CD4-positive, alpha-beta T cell treated with Interleukin-6 for 4 hours (primary cell): ENCODE data around the gene DRC3.
"Not testable (repeated sequence)": the region's sequence is repeated elsewhere in the genome, so short reads cannot be mapped to it uniquely, and the experiment has no call there.

Experiments used
- DNase-seq: peaks from one replicate; pipeline ENCODE4 v3.0.0-alpha.2; 2020; ENCODE audit warnings: mixed read lengths

The DRC3 gene, protein sequence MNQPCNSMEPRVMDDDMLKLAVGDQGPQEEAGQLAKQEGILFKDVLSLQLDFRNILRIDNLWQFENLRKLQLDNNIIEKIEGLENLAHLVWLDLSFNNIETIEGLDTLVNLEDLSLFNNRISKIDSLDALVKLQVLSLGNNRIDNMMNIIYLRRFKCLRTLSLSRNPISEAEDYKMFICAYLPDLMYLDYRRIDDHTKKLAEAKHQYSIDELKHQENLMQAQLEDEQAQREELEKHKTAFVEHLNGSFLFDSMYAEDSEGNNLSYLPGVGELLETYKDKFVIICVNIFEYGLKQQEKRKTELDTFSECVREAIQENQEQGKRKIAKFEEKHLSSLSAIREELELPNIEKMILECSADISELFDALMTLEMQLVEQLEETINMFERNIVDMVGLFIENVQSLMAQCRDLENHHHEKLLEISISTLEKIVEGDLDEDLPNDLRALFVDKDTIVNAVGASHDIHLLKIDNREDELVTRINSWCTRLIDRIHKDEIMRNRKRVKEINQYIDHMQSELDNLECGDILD

DNA sequence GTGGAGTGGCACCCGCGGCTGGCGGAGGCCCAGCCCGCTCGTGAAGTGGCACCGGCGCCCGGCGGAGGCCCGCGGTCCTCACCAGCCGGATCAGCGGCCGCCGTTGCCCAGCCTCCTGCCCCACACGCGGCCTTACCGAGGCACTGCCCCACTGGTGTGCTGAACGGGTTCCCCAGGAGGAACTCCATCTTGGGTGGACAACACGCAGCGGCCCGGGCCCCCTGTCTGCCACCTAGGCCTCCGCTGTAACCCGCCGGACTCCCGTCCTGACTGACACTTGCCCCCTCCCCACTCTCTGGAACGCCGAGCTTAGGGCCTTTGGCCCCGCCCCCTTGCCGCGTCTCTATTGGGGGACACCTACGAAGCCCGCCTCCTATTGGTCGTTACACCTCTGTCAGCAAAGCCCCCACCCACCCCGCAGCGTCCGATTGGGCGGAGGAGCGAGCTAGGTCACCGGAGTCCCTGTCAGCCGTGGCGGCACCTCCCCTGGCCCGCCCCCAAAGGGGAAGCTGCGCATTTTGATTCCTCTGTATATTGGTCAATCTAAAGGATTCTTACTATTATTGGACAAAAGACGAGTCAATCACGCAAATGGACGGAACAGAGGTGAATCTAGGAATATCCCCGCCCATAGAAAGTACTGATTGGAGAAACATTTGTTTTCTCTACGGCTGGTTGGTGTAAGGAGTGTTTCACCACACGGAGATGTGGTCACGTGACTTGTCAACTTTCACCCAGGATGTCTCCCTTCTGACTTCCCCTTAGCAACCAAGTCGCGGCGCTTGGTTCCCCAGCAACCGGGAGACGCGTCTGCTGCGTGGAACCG is at the start of gene DRC3, which contains the start of gene TOM1L2:
Gene DRC3, plus strand, starts transcription at position 737 of the 826 bp plus-strand sequence. CDS start 4,737 bp downstream, outside the sequence.
Gene TOM1L2, minus strand, starts transcription at position 275 of the 826 bp plus-strand sequence. Its CDS starts 87 bp downstream, at position 188.
- DNase-seq, result peak; percentile 100

DNA sequence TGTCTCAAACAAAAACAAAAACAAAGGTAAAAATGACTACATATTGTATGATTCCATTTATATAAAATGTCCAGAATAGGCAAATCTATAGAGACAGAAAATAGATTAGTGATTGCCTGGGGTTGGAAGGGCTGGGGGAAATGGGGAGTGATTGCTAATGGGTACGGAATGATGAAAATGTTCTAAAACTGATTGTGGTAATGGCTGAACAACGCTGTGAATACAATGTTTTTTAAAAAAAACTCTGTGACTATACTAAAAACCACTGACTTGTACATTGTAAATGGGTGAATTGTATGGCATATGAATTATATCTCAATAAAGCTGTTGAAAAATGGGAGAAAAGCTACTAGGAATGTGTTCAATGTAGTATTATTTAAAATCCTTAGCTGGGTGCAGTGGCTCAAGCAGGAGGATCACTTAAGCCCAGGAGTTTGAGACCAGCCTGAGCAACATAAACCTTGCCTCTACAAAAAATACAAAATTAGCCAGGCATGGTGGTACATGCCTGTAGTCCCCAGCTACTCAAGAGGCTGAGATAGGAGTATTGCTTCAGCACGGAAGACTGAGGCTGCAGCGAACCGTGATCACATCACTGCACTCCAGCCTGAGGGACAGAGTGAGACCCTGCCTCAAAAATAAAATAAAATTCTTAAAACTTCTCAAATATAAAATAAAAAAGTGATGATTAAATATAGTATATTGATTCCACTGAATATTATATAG is 48.4 kb upstream of the DRC3 start:
- DNase-seq, result no peak

DNA sequence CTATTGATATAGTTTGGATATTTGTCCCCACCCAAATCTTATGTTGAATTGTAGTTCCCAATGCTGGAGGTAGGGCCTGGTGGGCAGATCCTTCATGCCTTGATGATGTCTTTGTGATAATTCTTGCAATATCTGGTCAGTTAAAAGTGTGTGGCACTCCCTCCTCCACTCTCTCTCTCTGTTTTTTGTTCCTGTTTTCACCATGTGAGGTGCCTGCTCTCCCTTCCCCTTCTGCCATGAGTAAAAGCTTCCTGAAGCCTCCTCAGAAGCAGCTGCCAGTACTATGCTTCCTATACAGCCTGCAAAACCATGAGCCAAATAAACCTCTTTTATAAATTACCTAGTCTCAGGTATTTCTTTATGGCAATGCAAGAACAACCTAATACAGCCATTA is 47.8 kb upstream of the DRC3 start:
- no peak for DNase-seq

DNA sequence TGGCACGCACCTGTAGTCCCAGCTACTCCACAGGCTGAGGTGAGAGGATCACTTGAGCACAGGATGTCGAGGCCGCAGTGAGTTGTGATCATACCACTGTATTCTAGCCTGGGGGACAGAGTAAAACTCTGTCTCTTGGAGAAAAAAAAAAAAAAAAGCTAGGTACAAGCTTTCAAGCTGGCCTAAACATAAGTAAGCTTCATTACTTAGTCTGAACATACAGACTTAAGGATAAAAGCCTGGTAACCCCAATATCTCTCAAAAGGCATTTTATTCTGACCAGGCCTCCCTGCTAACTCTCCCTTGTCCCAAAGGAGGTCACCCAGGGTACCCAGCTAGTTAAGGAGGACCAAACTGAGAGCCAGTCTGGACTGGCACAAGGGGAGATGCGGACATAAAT is 46.6 kb upstream of the DRC3 start:
- no peak for DNase-seq

DNA sequence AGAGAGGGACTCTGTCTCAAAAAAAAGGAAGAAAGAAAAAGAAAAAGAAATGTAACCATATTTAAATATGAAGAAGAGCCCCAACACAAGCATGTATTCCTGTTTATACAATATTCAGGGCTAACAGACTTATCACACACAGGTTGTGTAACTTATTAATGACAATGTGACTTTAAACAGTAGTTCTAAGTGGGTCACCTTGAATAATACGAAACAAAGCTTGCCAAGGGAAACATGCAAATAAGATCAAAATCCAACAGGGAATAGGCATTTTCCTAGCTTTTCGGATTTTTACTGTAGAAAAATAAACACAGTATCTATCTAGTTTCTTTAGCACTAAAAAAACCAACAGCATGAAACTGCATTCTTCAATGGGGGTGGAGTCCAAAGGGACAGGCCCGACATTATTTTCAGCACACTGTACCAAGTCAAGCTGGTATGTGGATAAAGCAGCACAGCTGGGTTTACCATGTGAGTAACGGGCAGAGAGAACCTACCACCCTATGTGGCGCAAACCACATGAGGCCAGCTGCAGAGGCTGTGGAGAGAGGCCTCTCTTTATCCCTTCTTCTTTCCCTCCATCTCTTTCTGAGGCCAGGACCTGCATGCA is 45.7 kb upstream of the DRC3 start:
- no peak for DNase-seq

DNA sequence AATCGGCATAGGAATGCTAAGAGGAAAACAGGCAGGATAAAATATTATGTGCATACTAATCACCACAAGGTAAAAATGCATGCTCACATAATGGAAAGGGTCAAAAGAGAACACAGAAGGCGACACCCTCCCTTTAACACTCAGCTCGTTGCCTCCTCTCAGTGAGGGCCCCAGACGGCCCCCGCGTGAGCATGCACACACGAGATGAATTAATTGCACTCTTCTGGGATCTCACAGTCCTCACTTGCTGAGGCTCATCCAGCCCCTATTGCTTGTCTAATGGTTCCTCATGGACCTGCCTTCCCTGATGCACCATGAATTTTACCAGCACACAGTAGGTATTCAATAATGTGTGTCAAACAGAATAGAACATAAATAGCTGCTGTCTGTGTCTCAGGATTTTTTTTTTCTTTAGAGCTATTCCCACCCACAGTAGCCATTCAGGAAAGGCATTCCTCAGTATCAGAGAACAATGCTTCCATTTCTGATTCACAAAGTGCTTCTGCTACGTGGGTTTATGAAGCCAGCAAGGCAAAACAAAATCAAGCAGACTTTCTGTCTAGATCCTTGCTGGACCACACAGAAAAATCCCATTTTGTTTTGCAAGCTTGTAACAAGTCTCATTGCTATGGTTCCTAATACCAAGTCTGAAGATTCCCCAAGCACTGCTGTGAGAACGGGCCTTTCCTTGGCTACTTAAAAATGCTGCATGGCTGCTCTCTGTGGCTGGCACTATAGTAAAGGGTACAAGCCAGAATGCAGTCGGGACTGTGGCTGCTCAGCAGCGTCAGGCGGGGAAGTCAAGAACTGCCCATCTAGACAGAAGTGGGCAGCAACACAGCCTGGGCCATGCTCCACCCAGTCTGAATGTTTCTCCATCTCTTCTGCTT is 44.0 kb upstream of the DRC3 start:
- no peak for DNase-seq

DNA sequence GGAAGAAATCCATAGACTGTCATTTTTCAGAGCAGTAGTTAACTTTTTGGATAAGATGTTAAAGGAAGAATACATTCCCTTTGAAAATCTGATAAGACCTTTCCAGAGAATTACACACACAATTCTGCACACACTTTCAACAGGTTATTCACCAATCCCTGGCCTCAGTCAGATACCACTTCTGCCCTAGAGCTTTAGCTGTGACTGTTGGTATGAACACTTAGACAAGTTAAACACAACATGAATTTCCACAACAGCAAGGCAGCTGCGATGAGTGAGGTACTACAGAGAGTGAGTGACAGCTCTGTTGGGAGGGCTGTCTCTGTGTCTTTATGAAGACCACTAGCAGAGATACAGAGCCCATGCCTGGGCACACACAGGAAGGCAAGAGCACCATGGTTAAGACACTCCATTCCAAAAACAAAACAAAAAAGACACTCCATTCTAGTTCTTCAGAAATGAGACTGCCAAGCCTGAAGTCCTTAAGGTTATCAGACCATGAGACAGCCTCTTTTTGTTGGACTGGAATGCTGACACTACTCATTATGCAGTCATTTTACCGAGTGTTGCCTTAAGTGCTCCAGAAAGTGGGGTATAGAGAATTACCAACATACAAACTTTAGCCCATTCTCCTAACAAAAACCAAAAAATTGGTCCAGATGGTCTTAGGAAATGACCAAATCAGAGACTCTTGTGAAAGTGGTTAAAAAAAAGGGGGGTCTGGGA is 42.8 kb upstream of the DRC3 start:
- no peak for DNase-seq

DNA sequence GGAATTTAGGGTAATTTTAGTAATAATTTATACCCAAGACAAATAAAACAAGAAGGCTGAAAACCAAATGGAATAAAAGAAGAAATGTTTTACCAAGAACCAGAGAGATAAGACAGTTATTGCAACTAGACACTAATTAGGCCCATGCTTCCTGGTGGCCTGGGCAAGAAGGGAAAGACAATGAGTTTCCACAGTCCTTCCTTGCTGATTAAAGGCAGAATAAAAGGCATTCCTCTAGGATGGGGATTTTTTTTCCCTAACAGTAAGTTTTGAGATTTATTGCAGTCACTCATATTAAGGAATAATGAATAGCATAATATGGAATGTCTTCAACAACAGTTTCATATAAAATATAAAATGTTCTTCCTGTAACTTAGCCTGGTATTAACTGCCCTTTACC is 42.0 kb upstream of the DRC3 start:
- DNase-seq, result no peak

DNA sequence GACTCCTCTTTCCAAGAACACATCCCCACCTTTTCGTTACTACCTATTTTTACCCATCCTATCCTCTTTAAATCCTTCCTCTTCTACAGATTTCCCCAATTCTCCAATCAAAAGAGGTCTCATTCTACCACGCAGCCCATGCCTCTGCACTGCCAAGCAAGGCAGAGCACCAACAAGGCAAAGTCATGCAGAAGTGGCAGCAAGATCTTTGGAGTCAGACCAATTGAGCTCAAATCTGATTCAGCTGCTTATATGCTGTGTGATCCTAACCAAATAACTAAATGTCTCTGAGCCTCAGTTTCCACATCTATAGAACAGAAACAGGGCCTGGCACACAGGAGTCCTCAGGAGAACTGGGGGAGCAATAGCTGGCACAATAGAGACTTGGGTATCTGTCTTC is 41.5 kb upstream of the DRC3 start:
- no peak for DNase-seq

DNA sequence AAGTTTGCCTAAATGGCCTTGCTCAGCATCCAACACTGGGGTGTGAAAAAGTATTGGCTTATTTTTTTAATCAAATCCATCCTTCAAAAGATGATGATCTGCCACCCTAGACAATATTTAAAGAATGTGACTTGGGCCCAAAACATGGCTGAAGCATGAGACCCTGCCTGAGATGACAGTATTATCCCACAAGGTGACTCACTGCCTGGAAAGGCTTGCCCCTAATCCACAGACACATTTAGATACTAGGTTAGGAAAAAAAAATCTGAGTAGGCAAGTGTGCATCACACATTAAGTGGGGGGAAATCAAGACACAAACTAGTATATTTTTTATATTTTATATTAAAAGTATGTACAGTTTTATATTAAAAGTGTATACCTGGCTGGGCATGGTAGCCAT is 38.9 kb upstream of the DRC3 start:
- no peak for DNase-seq

DNA sequence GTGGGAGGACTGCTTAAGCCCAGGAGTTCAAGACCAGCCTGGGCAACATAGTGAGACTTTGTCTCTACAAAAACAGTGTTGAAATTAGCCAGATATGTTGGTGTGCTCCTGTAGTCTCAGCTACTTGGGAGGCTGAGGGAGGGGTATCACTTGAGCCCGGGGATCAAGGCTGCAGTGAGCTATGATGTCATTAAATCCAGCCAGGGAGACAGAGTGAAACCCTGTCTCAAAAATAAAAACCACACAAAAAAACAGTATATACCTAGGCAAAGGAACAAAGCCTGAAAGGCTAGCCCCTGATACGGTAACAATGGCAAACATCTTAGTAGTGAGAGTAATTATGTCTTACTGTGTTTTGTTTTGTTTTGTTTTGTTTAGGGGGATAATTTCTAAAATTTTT is 38.4 kb upstream of the DRC3 start:
- DNase-seq, result no peak

DNA sequence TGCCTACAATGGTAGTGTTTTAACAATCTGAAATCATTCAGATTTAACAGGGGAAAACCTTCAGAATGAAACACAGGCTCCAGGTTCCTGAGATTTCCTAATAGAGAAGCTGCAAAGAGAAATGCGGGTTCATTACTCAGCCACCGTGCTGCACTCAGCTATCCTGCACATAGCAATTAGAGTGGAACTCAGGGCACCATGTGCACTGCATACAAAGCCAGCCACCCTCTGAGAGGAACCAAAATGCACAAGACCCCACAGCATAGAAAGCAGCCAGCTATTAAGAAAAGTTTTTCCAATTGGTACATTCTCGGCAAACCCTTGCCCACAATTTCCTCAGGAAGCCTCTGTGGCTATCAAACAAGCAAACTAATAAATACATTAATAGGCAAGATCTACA is 37.9 kb upstream of the DRC3 start:
- DNase-seq, result no peak

DNA sequence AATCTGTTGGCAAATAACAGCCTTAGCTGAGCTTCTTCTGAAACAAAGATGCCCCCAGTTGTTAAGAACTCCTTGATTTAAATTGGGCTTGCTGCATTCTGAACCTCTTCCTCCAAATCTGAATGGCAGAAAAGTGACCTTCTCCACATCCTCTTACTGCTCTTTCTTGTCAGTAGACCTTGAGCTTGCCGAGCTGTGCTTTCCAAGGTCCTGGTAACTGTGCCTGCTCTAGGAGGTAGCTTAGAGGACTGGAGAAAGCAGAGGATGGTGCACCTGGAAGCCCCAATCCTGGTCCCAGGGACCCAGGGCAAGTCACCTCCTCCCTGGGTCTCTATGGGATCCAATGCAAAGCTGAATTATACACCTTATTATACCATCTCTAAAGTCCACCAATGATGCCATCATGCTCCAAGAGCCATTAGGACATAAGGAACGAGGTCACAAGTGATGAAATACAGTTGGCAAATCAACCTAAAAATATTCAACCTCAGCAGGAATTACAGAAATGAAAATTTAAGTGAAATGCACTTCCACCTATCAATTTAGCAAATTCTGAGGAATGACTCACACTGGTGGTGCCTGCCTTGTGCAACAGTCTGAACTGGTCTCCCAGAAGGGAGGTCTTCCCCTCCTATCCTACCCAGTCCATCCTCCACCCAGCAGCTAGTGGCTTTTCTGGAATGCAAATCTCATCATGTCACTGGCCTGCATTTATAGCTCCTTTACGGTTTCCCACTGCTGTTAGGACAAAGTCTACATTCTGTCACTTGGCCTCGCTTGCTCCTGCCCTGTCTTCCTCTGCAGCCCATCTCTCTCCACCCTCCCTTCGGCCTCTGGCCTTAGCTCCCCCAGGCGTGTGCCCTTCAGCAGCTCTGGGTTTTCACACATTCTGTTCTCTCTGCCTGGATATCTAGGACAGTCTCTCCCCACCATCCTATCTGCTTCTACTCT is 37.1 kb upstream of the DRC3 start:
- DNase-seq, result no peak

DNA sequence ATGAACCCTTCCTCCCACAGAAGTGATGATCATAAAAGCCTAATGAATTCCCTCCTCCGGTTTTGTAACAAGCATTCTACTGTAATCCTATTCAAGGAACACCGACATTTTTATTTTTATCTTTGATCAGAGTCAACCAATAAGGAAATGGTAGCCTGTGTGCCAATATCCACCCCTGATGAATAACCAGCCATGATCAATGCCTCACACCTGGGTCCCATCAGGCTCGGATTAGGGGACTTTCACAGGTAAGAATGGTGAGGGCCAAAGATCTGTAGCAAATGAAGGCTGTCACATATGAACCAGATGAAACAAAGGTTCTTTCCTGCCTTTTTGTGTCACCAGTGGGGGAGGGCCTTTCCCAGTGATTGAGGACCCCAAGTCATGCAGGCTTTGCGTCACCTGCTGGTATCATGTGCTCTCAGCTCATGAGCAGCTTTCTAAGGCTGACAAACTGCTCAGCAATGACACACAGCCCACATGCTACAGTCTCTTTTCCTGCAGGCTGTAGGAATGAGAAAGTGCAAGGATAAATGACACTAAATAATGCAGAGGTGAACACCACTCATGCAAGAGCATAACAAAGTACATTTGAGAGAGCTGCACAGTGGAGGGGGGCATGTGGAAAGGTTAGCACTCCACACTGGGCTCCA is 35.3 kb upstream of the DRC3 start:
- no peak for DNase-seq

DNA sequence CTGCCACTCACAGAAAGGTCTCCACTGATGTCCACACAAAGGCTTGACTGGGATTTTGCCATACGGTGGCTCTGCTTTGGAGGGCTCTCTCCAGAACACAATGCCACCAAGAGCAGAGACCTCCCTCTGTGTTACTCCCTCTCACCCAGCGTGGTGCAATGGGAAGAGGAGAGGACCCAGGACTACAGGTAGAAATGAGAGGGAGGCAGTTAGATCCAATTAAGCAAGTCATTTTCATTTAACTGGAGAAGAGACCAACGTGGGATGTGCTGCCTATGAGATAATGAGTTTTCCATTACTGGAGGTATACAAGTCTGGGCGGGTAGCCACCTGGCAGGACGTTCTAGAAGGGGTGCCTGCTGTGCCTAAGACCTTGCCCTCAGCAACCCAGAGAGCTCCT is 34.7 kb upstream of the DRC3 start:
- no peak for DNase-seq

DNA sequence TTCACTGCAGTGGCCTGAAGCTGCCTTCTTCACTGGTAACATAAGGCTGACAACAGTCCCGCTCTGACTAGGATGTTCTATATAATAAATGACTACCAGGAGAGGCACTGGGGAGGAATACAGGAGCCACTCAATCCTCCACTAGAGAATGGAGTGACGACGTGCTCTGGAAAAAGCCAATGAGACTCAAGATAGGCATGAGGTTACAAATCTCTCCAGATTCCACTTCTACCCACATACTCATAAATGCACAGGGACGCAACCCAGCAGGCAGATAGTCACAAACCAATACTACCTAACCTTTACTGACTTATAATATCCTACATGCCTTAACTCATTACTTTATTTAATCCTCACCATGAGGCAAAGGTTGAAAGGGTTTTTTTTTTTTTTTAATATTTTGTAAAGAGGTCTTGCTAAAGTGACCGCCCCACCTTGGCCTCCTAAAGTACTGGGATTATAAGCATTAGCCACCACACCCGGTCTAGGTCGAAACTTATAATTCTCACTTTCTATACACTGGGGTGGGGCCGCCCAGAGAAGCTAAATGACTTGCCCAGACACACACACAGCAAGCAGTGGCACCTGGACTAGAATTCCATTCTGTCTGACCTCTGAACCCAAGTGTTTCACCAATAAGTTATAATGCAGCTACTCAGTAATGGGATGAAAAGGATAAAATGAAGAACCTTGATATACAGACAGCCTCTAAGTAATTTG is 34.1 kb upstream of the DRC3 start:
- DNase-seq, result no peak

DNA sequence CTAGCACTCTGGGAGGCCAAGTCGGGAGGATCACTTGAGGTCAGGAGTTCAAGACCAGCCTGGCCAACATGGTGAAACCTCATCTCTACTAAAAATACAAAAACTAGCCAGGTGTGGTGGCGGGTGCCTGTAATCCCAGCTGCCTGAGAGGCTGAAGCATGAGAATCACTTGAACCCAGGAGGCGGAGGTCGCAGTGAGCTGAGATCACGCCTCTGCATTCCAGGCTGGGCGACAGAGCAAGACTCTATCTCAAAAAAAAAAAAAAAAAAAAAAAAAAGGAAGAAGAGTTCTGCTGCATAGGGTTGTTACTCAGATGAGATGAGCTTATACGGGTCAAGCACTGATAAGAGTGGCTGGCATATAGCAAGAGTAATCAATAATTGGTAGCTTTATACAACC is 32.7 kb upstream of the DRC3 start:
- DNase-seq, result not testable (repeated sequence)

DNA sequence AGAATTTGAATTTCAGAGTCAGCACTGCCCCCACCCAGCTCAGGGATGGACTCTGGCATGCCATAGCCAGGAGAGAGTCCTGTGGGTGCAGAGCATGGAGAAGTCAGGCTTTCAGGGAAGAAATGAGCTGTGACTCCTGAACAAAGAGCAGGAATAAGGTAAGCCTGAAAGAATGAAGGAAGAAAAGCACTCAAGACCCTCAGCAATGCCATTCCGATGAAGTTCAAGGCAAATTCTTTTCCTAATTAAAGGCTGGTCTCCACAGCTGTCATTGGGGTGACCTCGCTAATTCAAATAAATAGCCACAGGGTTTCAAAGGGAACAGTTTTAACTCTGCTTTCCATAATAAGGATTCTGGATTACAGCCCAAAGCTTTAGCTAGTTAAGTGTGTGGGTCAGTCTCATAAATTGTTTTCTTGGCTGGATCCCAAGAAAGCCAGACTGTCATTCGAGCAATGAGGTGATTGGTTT is 32.2 kb upstream of the DRC3 start:
- DNase-seq, result no peak
